DOHH2 (cell line): Measurements from ENCODE around the gene RAMP1.

Experiments used
- H3F3A ChIP-seq: fragments of 200-600 bp; sonication (generic), shearing (Covaris generic); 2 replicates; pipeline ENCODE4 v1.6.0; 2016; ENCODE audit warnings: antibody characterized with exemption, mild to moderate bottlenecking; ENCODE audit not compliant: control insufficient read depth, insufficient read depth
- H3K27ac ChIP-seq: fragments of 200-600 bp; sonication (generic); 2 replicates; pipeline ENCODE4 v1.5.1; 2014; ENCODE audit warnings: low read depth, mild to moderate bottlenecking, low read length, moderate library complexity
- H3K27me3 ChIP-seq: fragments of 200-600 bp; sonication (generic); 2 replicates; pipeline ENCODE4 v1.6.1; 2014; ENCODE audit warnings: mild to moderate bottlenecking, low read length, mixed read lengths; ENCODE audit not compliant: control insufficient read depth
- H3K36me3 ChIP-seq: fragments of 200-600 bp; sonication (generic); 2 replicates; pipeline ENCODE4 v1.6.1; 2014; ENCODE audit warnings: mild to moderate bottlenecking, low read length, moderate library complexity, mixed read lengths; ENCODE audit not compliant: control insufficient read depth
- H3K4me1 ChIP-seq: fragments of 200-600 bp; sonication (generic); 2 replicates; pipeline ENCODE4 v1.6.1; 2014; ENCODE audit warnings: mild to moderate bottlenecking, low read length, mixed read lengths; ENCODE audit not compliant: control insufficient read depth
- H3K4me2 ChIP-seq: fragments of 200-600 bp; sonication (generic); 2 replicates; pipeline ENCODE4 v1.6.0; 2014; ENCODE audit warnings: mild to moderate bottlenecking, low read length, moderate library complexity
- H3K4me3 ChIP-seq: fragments of 200-600 bp; sonication (generic); 2 replicates; pipeline ENCODE4 v1.5.1; 2014; ENCODE audit warnings: mild to moderate bottlenecking, low read length, mixed read lengths
- H3K79me2 ChIP-seq: fragments of 200-600 bp; sonication (generic); 2 replicates; pipeline ENCODE4 v1.6.1; 2014; ENCODE audit warnings: mild to moderate bottlenecking, low read length, mixed read lengths; ENCODE audit not compliant: control insufficient read depth
- H3K9me2 ChIP-seq: fragments of 200-600 bp; sonication (generic); replicated peaks from 2 replicates; pipeline ENCODE4 v1.6.1; 2014; ENCODE audit warnings: mild to moderate bottlenecking, low read length, mixed read lengths; ENCODE audit not compliant: control insufficient read depth
- H3K9me3 ChIP-seq: fragments of 200-600 bp; sonication (generic); 2 replicates; pipeline ENCODE4 v1.6.1; 2014; ENCODE audit warnings: antibody characterized with exemption, low read length, mixed read lengths; ENCODE audit not compliant: control insufficient read depth, insufficient read depth
- H4K20me1 ChIP-seq: fragments of 200-600 bp; sonication (generic); 2 replicates; pipeline ENCODE4 v1.6.0; 2014; ENCODE audit warnings: low read depth, mild to moderate bottlenecking, antibody characterized with exemption, low read length, moderate library complexity; ENCODE audit not compliant: control insufficient read depth, insufficient read depth
- EZH2phosphoT487 ChIP-seq: fragments of 200-600 bp; sonication (generic); IDR thresholded peaks from 2 replicates; pipeline ENCODE4 v1.6.1; 2017; ENCODE audit warnings: borderline replicate concordance, mild to moderate bottlenecking, antibody characterized with exemption, low read length, moderate library complexity, mixed read lengths
- TF ChIP-seq, protein P1 (sequence below): fragments of 200-600 bp; sonication (generic); IDR thresholded peaks from one replicate; pipeline ENCODE4 v1.5.1; 2014; ENCODE audit warnings: antibody characterized with exemption, mild to moderate bottlenecking, low read depth, low read length; ENCODE audit not compliant: poor library complexity, severe bottlenecking

Gene RAMP1

GRCh38 chr2:237961637-237962036, 102.2 kb downstream of the RAMP1 start:
- Histone ChIP-seq H3K36me3 (no peaks in the 10 kb centered on the region), H3K27ac (no peak overlapping the region), H3K9me3 (peaks cover 21% of the 10 kb centered on the region), H3K4me3 (no peak overlapping the region), H3K79me2 (no peaks in the 10 kb centered on the region), H4K20me1 (no peaks in the 10 kb centered on the region), H3F3A (no peaks in the 10 kb centered on the region), H3K9me2 (no peaks in the 10 kb centered on the region), H3K4me2 (no peak overlapping the region), H3K27me3 (no peaks in the 10 kb centered on the region), H3K4me1 (peaks cover 5% of the 10 kb centered on the region)
- TF ChIP-seq, protein P1, sequence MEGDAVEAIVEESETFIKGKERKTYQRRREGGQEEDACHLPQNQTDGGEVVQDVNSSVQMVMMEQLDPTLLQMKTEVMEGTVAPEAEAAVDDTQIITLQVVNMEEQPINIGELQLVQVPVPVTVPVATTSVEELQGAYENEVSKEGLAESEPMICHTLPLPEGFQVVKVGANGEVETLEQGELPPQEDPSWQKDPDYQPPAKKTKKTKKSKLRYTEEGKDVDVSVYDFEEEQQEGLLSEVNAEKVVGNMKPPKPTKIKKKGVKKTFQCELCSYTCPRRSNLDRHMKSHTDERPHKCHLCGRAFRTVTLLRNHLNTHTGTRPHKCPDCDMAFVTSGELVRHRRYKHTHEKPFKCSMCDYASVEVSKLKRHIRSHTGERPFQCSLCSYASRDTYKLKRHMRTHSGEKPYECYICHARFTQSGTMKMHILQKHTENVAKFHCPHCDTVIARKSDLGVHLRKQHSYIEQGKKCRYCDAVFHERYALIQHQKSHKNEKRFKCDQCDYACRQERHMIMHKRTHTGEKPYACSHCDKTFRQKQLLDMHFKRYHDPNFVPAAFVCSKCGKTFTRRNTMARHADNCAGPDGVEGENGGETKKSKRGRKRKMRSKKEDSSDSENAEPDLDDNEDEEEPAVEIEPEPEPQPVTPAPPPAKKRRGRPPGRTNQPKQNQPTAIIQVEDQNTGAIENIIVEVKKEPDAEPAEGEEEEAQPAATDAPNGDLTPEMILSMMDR = no peak
- TF ChIP-seq EZH2phosphoT487 = no peak
